DMS53 (cell line): Measurements from ENCODE around the gene RNASE12.
"Not testable (repeated sequence)": the region's sequence is repeated elsewhere in the genome, so short reads cannot be mapped to it uniquely, and the experiment has no call there.

ENCODE experiments used
- DNase-seq: peaks from one replicate; lab custom pipeline; 2025; lab: John Stamatoyannopoulos, UW

RNASE12 gene

DNA sequence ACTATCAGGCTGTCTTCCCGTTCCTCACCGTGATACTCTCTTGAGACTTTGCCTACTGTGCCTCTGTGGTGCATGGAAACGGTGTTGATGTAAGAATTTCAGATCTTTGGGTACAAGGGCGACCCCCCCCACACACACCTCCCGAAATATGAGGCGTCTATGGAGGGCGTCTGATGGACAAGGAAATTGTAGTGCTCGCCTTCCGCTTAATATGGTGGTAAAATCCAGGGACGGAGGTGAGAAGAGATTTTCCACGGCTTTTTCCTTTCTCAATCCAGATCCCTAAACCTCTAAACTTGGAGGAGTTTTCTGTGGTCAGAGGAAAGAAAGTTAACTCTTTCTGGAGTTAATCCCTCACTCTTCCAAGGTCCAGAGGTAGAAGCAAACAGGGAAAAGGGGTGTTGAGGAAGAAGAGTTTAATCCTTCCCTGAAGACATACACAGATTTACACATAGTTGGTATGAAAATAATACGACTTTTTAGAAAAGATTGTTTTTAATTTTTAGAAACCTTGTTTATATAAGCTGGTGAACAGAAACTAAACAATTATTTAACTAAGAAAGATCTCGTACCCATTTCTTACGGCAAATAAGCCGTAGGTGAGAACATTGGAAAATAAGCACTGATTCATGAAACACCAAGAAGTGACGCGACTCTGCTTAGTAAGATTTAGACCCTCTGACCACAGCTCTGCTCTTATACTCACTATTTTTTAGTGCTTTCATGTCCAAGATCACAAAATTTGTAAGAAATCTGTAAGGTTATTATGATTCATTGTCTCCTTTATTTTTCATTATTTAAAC, 23.1 kb upstream of the RNASE12 start:
- DNase-seq = peak; percentile 26

DNA sequence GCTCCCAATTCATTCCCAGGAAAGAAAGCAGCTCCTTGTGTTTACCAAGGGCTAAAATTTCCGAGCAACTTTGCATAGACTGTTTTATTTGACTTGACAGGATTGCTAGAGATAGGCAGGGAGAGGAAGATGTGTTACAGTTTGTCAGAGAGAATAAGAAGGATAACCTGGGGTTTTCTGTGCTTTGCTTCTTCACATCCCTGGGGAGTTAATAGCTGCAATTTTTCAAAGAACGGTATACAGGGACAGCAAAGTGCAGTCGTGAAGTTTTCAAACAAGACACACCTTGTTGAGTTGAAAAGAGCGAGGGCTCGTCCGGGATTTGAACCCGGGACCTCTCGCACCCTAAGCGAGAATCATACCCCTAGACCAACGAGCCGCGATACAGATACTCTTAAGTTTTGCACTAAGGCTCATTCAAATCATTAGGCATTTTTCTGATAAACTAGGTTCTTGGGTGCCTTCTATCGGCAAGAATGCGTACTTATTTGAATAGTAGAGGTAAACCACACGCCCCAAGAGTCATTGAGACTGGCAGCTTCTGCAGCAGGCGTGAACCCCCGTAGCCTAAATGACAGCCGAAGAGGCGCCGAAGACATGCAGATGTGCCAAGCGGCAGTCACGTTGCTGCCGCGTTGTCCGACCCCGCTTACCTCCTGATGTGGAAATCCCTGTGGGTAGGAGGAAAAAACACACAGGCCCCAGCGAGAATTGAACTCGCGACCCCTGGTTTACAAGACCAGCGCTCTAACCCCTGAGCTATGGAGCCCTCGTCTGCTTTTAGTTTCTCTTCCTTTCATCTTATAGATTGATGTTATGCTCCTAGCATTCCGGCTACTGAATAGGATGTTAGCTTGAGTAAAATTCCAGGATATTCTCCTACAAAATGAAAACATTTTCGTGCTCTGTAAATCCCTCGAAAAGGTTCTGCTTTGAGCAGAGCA, 22.2 kb upstream of the RNASE12 start:
- DNase-seq = peak; percentile 89

DNA sequence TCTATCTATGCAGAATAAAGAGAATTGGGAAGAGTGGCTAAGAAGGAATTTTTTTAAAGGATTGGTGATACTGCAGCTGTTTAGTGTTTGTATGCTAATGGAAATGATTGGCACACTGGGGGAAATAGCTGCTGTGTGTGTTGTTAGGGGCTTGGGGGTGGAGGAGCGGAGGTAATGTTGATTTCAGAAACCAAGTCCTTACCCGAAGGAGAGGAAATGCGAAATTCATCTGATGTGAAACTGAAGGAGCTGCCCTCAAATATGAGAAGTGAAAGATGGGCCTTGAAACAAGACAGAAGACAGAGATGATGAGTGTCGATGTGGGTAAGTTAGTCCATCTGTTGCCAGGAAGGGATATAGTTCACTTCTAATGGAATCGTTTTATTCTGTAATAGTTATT, 21.2 kb upstream of the RNASE12 start:
- no peak for DNase-seq

DNA sequence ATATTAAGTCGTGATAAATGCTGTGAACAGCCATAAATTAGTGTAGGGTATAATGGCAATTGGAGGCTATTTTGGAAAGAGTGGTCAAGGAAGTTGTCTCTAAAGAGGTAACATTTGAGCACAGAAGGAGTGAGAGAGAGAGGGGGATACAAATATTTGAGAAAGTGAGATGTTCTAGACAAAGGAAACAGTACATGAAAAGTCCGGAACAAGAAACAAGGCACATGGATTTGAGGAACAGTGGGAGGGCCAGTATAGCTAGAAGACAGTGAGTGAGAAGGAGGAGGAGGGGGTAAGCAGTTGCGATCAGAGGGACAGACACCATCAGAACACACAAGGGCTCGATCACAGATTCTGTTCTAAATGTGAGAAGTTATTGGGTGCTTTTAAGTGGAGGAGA, 20.1 kb upstream of the RNASE12 start:
- DNase-seq = no peak

DNA sequence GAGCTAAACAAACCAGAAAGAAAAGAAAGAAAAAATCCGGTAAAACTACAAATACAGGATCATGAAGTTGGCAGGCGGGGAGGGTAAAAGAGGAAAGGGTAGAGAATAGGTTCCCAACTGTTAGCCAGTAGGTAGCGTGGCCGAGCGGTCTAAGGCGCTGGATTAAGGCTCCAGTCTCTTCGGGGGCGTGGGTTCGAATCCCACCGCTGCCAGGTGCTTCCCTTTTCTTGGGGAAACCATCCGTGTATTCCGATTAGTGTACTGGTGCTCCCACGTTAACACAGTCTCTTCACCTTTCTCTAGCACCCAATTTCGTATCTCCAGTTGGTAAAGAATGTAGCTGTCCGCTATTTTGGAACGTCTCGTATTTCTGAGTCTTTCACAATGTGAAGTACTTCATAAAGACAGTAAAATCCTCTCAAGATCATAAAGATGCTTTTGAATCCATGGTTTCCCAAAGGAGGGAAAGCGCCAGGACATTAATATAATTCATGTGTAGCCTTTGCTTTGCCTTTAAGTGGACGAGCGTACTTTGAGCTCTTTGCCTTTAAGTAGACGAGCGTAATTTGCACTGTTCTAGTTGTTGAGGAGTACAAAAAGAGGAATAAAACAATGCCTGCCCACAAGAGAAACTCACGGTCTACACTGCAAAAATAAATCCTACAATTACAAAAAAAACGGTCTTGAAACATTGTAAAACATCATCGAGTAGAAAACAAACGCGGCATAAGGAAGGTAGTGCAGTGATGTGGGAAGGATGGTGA, 19.0 kb upstream of the RNASE12 start:
- peak; percentile 65 for DNase-seq

DNA sequence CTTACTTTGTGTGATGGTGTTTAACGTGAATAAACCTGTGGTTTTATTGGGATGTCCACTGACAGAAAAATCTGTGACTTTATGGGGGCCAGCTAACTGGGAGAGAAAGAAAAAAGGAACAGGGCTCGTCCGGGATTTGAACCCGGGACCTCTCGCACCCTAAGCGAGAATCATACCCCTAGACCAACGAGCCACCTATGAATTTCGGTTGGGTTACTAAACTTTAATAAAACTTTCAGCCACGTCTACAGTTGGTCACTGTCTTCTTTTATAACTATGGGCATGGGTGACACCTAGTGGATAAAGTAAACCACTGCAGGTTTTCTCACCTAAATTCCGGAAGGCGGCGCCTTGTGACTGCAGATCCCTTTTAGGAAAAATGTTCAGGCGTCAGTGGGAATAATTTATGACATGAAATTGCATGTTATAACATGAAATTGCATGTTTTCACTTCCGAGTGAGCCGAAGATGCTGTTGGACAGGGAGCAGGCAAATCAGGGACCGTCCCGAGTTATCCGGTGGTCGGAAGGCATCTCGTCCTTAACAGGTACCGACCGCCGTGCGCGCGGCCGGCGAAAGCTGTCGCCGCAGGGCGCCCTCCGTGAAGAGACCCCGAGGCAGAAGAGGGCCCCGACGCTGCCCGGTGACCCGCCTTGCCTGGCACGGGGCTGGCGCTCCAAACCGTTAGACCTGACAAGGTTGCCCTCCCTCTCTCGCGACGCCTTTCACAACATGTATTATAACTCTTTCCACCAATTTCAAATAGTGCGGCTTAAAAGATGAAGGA, 18.2 kb upstream of the RNASE12 start:
- DNase-seq = peak; percentile 72

DNA sequence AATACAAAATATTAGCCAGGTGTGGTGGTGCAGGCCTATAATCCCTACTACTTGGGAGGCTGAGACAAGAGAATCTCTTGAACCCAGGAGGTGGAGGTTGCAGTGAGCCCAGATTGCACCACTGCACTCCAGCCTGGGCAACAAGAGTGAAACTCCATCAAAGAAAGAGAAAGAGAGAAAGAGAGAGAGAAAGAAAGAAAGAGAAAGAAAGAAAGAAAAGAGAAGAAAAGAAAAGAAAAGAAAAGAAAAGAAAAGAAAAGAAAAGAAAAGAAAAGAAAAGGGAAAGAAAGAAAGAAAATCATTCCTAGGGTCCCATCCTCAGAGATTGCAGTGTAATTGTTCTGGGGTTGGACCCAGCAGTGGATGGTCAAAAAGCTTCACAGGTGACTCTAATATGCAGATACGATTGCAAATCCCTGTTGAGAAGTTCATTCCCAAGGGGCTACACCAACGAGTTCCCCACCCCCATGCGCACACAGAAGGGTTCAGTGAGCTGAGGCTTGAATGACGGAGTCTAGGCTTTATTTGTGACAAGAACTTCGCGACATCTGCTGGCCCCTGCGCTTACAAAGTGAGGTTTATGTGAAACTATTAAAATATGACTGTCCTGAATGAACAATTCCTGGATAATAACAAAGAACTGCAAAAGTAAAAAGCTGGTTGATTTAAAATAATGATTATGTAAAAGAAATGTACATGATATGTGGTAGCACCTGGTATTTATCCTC, 17.4 kb upstream of the RNASE12 start:
- DNase-seq = no peak

DNA sequence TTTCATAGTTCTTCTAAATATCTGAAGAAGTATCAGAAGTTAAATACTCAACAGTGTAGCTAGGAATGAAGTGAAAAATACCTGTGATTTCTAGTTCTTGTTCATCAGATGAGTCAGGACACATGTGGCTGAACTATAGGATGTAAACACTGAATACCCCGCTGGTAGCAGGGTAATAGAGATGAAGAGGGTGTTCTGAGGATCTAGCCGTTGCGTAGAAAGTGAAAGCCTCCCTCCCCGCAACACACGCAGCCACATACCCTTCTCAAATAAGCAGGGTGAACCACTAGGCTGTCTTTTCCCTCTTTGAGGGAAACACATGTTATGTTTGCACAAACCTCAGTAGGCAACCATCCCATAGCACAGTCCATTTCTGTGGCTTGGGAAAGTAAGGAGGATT, 16.4 kb upstream of the RNASE12 start:
- no peak for DNase-seq

DNA sequence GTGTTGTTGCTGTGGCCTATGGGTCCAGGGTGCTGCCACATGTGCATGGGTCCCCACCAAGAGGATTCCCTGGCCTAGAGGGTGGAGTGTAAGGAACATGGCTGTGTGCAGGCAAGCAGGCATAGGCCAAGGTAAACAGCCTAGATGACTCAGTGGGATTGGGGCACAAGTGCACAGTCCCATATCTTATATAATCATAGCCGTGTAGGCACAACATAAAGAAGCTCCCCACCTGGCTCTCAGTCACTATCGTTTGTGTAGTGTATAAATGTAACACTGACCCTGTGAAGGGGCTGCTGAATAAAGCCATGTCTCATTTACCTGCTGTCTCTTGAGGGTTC, 15.7 kb upstream of the RNASE12 start:
- DNase-seq = no peak

DNA sequence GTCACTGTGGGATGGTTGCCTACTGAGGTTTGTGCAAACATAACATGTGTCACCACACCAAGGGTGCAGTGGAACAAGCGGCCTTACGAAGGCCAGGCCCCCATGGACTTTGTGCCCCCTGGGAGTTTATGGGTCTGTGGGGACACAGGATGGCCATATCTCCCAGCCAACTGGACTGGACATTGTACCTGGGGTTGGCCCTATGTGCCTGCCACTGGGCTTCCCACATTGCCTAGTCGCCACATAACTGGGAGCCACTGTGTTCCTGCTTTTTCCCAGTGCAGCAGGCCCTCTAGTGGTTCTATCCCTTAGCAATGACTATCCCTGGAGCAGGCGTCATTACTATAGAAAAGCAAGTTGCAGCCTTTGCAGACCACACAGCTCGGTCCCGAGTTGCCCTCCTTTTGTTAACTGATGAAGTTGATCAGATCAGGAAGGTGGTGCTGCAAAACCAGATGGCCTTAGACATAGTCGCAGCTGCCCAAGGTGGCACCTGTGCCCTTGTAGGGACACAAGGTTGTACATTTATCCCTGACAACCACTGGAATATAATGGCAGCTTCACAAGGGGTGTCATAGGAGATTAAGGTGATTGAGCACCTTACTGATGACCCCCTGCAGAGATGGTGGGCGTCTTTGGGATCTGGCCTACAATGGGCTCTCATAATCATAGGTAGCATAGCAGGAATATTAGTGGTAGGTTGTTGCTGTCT, 15.2 kb upstream of the RNASE12 start:
- DNase-seq = peak; percentile 22

DNA sequence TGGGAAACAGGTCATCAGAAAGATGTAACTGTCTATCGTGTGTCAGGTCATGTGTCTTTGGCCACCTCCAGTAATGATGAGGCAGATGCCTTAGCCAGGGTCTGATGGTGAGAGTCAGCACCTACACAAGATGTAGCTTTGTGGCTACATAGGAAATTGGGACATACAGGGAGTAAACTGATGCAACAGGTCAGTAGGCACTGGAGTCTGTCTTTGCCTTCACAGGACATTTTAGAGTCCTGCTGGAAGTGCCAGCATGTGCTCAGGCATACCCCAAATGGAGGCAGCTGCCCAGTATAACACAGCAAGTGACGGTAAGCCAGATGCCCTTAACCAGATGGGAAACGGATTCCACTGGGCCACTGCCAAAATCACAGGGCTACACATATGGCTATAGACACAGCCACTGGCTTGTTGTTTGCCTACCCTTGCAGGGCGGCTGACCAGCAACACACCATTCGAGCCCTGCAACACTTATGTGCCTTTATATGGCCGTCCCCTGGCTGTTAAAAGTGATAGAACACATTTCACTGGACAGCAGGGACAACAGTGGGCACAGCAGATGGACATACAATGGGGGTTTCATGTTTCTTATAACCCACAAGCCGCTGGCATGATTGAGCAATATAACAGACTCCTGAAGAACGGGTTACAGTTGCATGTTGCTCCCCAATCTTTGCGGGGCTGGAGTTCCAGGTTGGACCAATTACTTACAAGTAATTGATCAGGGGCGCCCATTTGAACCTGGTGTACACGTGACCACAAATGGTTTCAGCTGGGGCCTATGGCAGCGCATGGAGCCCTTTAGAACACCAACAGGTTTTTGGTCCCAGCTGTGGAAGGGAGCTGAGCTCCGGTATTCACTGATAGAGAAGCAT, 12.9 kb upstream of the RNASE12 start:
- DNase-seq = no peak

DNA sequence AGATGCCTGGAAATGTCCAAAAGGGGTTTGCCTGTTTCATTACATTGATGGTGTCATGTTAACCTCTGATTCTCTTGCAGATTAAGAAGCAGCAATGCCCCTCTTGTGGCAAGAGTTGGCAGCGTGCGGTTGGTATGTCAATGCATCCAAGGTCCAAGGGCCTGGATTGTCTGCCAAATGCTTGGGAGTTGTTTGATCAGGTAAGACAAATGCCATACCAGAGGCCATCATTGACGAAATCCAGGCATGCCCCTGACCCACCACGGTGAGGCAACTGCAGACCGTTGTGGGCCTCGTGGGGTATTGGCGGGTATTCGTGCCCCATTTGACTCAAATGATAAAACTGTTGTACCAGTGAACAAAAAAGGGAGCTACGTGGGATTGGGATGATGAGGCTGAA, 11.4 kb upstream of the RNASE12 start:
- no peak for DNase-seq

DNA sequence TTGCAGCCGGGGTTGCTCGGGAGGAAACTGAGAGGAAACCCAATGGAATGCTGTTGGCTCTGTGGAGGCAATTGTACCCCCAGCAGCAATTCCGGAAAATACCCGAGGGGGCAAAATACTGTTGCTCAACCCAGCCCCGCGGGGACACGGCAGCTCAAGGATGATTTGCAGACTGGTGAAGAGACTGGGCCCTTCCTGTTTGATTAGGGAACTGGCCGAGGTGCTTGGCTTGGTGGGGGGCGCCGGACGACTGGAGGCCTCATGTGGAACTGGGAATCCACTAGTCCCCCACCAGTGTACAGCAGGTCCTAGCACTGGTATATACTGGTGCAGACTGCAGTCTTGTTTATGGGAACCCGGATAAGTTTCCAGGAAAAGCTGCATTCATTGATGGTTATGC, 10.3 kb upstream of the RNASE12 start:
- DNase-seq = no peak

DNA sequence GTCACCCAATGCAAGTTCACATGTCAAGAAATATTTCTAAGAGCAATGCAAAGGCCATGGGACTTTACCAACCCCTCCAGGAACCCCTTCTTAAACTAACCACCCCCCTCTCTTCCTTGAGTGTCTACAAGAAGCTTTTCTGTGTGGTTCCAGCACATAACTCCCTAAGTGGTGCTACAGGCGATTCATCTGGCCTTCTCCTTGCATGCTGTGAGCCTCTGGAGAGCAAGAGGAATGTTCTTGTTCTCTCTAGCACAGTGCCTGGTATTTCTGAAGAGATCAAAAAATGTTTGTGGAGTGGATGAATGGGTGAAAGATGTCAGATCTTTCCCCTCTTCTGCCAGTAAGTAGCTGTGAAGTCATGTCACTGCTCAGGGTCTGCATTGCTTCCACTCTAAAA, 5.9 kb upstream of the RNASE12 start:
- DNase-seq = no peak

DNA sequence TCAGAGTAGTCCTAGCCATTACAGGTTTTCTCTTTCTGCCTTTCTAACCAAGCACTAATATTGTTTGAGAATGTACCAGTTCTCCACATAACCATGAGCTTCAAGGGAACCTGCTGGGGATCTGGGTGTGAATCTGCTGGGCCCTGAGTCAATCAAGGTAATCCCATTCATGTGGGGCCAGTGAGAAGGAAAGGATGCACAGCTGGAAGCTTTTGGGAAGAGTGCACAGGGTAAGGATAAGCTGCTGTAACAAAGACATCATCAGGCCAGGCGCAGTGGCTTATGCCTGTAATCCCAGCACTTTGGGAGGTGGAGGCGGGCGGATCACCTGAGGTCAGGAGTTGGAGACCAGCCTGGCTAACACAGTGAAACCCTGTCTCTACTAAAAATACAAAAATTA, 4.5 kb upstream of the RNASE12 start:
- DNase-seq = not testable (repeated sequence)

DNA sequence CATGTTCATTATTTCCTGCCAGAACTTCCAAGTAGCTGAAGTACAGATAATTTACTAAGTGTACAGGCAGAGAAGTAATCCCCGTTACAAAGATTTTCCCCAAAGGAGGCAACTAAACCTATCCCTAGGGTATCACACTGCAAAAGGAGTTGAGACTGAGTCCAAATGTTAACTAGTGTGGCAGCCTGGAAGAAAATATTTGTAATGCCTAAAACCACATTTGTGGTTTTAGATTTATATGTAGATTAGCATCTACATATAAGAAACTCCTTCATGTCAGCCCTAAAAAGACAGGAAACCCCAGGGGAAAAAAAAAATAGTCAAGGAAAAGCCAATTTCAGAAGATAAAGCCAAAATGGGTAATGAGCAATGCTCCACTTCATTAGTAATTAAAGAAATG, 1.4 kb upstream of the RNASE12 start:
- no peak for DNase-seq

DNA sequence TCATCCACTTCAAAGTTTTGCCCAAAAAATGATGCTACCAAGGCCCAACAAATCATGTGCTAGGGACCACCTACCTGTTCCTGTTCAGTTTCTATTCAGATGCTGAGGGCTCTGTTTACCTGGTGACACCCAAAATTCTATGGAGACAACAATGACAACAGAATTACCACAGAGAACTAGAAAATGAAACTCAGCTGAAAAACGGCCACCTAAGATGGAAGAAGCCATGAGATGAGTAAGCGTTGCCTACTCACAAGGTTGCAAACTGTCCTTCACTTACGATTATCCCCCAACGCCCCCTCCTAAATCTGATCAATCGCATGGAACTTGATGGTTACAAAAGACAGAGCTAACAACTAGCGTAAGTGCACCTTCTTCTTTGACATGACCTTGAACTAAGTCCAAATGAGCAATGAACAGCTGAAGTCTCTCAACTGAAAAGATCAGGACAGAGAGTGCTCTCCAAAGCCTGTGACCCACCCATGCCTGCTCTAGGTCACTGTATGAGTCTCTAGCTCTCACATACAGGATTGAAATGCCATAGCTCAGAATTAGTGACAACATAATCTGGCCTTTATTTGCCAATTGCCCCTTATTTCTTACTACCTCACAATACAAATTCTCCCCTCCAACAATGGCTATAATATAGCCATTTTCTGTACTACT, 3.6 kb downstream of the RNASE12 start, which contains the start of gene RNASE11:
RNASE11 (minus strand) TSS at position 513 of the 666 bp plus-strand sequence.
- DNase-seq = no peak

DNA sequence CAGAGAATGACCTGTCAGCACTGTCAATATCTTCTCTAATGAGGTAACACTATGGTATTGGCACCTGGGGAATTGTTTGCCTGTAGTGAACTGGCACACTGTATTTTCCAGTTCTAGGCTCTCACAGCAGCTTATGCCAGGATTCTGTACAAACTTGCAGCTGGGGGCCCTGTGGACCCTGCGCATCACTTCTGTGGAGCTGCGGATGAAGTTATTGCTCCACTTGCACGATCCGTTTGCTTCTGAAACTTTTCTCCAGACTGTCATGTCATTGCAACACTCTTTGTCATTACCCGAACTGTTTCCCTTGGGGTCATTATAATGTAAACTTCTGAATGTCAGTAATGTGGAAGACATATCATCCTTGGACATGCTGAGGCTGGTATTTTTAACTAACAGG, 7.3 kb downstream of the RNASE12 start:
- DNase-seq = no peak

DNA sequence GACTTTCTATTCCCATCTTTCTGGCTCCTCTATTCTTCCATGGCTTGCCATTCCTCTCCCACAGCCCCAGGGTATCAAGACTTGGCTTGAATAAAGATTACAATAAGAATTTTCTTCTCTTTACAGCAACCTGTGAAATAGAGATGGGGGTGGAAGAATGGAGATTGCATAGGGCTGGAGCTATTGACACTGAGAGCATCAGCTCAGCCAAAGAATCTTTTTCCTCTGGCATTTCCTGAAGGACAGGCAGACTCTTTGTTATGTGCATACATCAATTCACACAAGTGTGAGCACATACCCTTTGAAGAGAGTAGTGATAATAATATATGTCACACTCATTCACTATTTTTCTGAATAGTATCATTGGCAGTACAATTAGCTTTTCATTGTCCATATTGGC, 8.0 kb downstream of the RNASE12 start:
- DNase-seq = no peak
